GM19438 (cell line): Measurements from ENCODE around the gene UGT1A5.

Experiments
- ATAC-seq: cut with Tn5 transposase; IDR thresholded peaks from one replicate; pipeline ENCODE4 v1.9.1; 2021; ENCODE audit warnings: low read depth; ENCODE audit not compliant: unreplicated experiment

UGT1A5 gene

GRCh38 chr2:233803994-233804393, 91.3 kb downstream of the UGT1A5 start:
- no peak for ATAC-seq

- ATAC-seq, result no peak
Observed at GRCh38 chr2:233807215-233807865, 94.6 kb downstream of the UGT1A5 start.

GRCh38 chr2:233807966-233808935, 95.5 kb downstream of the UGT1A5 start:
- no peak for ATAC-seq

GRCh38 chr2:233810385-233810784, 97.7 kb downstream of the UGT1A5 start:
- ATAC-seq, result no peak

GRCh38 chr2:233811087-233811486, 98.4 kb downstream of the UGT1A5 start:
- ATAC-seq, result no peak

- no peak for ATAC-seq
Observed at GRCh38 chr2:233811732-233812131, 99.0 kb downstream of the UGT1A5 start.

- ATAC-seq, result no peak
Observed at GRCh38 chr2:233813236-233814055, 100.7 kb downstream of the UGT1A5 start.

- no peak for ATAC-seq
Observed at GRCh38 chr2:233814056-233814835, 101.5 kb downstream of the UGT1A5 start.

GRCh38 chr2:233815861-233816260, 103.2 kb downstream of the UGT1A5 start:
- ATAC-seq, result no peak

- no peak for ATAC-seq
Observed at GRCh38 chr2:233816334-233816733, 103.6 kb downstream of the UGT1A5 start.

- ATAC-seq, result no peak
Observed at GRCh38 chr2:233816771-233817170, 104.1 kb downstream of the UGT1A5 start.

GRCh38 chr2:233817361-233817911, 104.7 kb downstream of the UGT1A5 start:
- no peak for ATAC-seq

GRCh38 chr2:233817995-233818638, 105.4 kb downstream of the UGT1A5 start:
- no peak for ATAC-seq

GRCh38 chr2:233818639-233819621, 106.2 kb downstream of the UGT1A5 start:
- ATAC-seq, result no peak

- no peak for ATAC-seq
Observed at GRCh38 chr2:233819884-233820773, 107.4 kb downstream of the UGT1A5 start.

GRCh38 chr2:233820774-233821105, 108.0 kb downstream of the UGT1A5 start:
- ATAC-seq, result no peak

GRCh38 chr2:233821196-233821595, 108.5 kb downstream of the UGT1A5 start:
- no peak for ATAC-seq
